SIG-M5 (cell line): ENCODE measurements around the gene TTLL11.
"Not testable (repeated sequence)": the region's sequence is repeated elsewhere in the genome, so short reads cannot be mapped to it uniquely, and the experiment has no call there.

Experiments
- DNase-seq: peaks from one replicate; lab custom pipeline; 2025; lab: John Stamatoyannopoulos, UW

TTLL11 gene

DNA sequence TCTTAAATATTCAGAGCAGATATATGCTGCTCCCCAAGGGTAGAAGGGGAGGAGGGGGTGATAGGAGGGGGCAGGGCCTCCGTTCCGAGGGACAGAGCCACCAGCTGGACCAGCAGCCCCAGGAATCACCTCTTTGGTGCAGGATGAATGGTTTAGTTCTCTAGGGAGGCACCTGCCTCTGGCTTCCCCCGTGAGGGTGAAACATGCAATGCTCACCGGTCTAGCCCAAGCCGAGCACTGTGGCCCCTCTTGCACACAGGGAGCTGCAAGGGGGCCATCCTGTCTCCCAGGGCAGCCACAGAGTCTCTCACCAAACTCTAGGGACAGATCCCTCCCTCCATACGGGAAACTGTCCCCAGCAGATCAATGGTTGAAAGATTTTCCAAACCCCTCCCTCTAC, 278.0 kb downstream of the TTLL11 start:
- no peak for DNase-seq

DNA sequence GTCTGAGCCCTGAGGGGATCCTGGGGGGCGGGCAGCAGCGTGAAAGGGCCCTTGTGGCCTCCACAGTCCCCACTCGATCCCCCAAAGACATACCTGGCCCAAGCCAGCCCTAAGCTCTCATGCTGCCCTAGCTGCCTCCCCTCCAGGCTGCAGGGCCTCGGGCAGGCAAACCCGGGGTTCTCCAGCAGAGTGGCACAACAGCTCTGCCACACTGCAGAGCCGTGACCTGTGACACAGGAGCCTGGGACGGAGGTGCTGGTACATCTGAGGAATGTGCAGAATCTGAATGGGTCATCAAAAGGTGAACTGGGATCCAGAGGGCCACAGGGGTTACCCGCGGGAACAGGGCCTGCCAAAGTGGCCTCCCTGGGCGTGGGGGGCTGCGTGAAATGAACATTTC, 278.5 kb downstream of the TTLL11 start:
- no peak for DNase-seq

- no peak for DNase-seq
These were observed 279.4 kb downstream of the TTLL11 start for GRCh38 chr9:121813519-121814210.

- no peak for DNase-seq
These were observed 280.9 kb downstream of the TTLL11 start for GRCh38 chr9:121812159-121812735.

GRCh38 chr9:121811751-121812150, 281.4 kb downstream of the TTLL11 start:
- DNase-seq = no peak

DNA sequence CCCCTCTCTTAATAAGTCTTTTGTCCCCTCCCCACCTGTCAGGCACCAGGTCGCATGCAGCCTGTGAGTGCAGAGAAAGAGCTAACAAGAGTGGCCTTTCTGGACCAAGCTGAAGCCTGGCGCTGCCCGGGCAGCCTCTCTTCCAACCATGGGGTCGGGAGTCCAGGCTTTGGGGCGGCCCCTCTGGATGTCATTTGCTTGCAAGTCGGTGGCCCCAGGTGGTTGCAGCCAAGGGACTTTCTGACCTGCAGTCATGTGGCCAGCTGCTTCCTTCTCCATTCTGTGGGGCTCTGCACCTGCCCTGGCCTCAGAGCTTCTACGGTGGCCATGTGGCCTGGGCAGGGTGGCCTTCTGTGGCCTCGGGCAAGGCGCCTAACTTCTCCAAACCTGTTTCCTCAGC, 282.0 kb downstream of the TTLL11 start:
- no peak for DNase-seq

- DNase-seq = no peak
These were observed 282.6 kb downstream of the TTLL11 start for GRCh38 chr9:121810489-121810888.

DNA sequence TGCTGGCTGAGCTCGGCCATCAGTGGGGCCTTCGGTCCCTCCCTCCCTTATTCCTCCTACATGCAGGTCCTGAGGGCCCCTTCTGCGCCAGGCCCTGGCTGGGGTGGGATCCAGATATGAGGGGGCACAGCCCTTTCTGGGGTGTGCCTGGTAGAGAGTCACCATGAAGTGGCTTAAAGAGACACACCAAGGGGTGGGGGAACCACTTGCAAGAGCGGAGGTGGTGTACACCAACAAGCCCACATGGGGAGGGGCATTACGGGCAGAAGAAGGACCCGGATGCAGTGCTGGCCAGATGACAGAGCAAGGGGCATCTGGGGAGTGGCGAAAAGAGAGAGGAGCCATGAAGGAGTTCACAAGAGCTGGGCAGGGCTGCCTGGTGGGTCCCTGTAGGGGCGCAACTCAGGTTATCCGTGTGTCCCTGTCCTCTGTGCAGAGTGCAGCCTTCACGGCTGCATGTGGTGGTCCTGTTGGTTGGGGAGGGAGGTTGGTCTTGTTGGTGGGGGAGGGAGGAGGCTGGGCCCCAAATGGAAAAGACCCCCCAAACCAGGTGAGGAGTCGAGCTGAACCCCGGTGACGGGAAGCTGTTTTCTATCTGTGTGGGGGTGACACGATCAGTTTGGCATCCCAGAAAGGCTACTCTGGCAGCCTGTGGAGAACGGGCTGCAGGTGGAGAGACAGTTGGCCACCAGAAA, 283.6 kb downstream of the TTLL11 start:
- no peak for DNase-seq

GRCh38 chr9:121808781-121809180, 284.3 kb downstream of the TTLL11 start:
- no peak for DNase-seq

GRCh38 chr9:121807823-121808278, 285.3 kb downstream of the TTLL11 start:
- DNase-seq = no peak

- DNase-seq = no peak
These were observed 285.9 kb downstream of the TTLL11 start for GRCh38 chr9:121807069-121807822.

- DNase-seq = no peak
These were observed 290.4 kb downstream of the TTLL11 start for GRCh38 chr9:121802753-121803152.

DNA sequence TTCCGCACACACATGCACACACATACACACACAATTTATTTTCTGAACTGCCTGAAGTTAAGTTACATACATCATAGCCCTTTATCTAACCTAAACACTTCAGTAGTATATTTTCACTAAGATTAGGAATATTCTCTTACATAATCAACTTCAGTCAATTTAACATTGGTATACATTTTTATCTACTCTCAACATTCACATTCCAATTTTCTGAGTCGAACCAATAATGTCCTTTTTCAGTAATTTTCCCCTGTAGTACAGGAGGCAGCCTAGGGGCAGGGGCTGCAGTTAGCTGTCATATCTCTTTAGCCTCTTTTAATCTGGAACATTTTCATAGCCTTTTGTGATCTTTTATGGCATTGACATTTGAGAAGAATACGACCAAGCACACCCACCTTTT, 291.5 kb downstream of the TTLL11 start:
- DNase-seq = no peak

- DNase-seq = no peak
These were observed 292.7 kb downstream of the TTLL11 start for GRCh38 chr9:121800376-121800775.

DNA sequence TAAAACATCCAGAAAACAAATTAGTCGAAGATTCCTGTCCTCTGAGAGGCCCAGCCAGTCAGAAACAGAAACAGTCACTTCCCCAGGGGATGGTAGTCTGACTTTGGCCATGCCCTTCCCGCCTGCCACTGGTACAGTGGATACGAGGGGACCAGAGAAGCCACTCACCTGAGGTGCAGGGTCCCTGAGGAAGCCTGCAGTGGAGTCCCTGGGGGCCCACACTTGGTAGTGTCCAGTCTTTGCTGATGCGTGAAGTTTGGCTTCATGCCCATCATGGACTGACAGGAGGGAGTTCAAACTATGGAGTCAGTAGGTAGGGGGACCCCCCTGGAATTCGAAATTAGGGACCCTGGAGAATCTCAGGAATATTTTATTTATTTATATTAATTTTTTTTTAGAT, 294.2 kb downstream of the TTLL11 start:
- DNase-seq = no peak

DNA sequence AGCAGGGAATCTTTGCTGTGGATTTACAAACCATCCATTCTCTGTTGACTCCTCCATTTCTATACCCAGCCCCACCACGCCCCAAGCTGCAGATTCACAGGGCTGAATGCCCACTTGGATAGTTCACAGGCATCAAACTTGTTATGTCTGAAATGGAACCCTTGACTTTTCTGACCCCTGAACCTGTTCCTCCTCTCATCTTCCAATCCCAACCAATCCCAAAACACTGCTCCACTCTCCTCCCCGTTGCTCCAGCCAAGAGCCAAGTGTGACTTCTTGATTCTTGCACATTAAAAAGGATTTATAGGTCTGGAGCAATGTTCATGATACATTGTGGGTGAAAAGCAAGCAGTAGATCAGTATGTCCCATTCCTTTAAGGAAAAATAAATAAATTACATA, 296.0 kb downstream of the TTLL11 start:
- no peak for DNase-seq

DNA sequence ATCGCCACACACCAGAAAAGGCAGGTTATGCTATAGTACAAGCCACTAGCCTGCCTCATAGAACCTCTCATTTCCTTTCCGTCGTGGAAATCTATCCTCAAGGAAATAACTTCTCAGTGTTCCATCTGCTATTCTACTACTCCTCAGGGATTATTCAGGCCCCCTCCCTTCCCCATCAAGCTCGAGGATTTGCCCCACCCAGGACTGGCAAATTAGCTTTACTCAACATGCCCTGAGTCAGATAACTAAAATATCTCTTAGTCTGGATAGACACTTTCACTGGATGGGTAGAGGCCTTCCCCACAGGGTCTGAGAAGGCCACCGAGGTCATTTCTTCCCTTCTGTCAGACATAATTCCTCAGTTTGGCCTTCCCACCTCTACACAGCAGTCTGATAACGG, 298.8 kb downstream of the TTLL11 start:
- DNase-seq = not testable (repeated sequence)

DNA sequence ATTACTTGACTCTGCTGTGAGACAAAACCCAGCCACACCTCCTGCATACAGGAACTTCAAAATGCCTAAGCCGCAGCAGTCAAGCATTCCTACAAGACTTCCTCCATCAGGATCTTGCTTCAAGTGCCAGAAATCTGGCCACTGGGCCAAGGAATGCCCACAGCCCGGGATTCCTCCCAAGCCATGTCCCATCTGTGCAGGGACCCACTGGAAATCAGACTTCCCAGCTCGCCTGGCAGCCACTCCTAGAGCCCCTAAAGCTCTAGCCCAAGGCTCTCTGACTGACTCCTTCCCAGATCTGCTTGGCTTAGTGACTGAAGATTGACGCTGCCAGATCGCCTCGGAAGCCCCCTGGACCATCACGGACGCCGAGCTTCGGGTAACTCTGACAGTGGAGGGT, 300.6 kb downstream of the TTLL11 start:
- DNase-seq = not testable (repeated sequence)

DNA sequence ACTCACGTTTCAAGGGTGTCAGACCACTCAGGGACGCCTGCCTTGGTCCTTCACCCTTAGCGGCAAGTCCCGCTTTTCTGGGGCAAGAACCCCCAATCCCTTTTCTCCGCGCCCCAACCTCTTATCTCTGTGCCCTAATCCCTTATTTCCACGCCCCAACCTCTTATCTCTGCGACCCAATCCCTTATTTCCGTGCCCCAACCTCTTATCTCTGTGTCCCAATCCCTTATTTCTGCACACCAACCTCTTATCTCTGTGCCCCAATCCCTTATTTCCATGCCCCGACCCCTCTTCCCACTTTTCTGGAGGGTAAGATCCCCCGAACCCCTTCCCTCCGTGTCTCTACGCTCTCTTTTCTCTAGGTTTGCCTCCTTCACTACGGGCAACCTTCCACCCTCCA, 302.3 kb downstream of the TTLL11 start:
- no peak for DNase-seq

DNA sequence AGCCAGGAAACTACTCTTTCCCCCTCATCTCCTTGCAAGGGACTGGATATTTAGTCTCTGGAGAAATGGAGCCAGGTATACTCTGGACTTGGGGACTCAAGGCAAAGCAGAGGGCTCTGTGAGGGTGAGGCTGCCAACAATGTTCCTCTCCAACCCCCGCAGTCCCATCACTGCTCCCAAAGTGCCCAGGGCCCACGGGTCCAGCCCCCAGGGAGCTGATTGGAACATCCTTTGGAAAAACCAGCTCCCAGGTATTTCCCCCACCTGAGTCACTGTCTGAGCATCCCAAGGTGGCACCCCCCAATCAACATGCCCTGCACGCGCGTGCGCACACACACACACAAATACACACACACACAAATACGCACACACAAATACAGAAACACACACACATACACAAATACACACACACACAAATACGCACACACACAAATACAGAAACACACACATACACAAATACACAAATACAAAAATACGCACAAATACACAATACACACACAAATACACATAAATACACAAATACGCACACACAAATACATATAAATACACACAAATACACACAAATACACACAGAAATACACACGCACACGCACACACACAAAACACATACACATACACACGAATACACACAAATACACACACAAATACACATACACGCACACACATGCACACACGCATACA, 304.3 kb downstream of the TTLL11 start:
- no peak for DNase-seq

- DNase-seq = no peak
These were observed 306.1 kb downstream of the TTLL11 start for GRCh38 chr9:121786998-121787422.

DNA sequence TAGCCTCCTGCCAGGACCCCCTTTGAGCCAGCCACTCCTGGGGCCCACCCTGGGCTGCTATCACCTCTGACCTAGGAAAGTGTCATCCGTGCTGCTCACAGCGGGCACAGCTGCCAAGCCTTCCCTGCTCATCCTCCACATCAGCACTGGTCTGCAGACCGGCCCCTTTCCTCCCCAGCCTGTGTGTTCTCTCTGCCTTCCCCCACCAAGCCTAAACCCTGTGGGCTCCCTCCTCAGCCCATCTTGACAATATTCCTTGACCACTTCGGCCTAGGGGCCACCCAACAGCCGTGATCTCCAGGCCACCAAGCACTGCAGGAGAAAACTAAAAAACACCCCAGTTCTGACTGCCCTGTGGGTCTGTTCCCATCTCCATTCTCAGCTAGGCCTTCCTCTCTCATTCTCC, 306.6 kb downstream of the TTLL11 start:
- DNase-seq = no peak
